ENCODE data around the gene SCYGR8. TPM values are rescaled to one million over a fixed set of nuclear protein-coding genes. Genes with fewer than 3 reads are reported as not detected.
"Not testable (repeated sequence)": the region's sequence is repeated elsewhere in the genome, so short reads cannot be mapped to it uniquely, and the experiment has no call there.

Gene SCYGR8
- total RNA-seq, 1 experiment from 2014 or later, result not detected

DNA sequence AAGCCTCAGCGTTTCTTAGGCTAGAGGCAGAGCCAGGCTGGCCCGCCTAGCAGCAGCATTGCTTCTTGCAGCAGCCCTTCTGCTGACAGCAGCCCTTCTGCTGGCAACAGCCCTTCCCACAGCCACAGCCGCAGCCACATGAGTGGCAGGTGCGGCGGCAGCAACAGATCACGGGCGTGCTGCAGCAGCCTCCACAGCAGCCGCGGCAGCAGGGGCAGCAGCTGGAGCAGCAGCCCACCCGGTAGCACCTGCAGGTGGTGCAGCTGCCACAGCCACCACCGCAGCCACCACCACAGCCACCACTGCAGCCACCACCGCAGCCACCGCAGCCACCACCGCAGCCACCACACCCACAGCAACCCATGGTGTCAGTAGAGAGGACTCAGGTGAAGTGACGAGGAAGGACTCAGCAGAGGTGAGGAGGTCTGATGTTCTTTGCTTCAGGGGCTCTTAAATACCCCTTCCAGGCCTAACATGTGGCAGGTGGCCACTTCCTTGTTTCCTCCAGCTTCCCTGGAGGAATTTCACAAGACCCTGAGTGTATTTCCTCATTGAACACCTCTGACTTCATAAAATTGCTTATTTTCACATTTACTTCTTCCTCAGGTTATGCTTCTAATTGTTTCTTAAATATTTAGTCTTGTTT is 21.2 kb upstream of the SCYGR8 start, which contains the start of gene SCYGR6:
Gene SCYGR6 (minus strand): TSS at position 364 of the 646 bp plus-strand sequence. CDS start 0 bp downstream, at position 364.
- no peak for DNase-seq
- Histone ChIP-seq H3K36me3 (replicated peaks; ENCODE audit: control insufficient read depth, insufficient read depth, low read length) (no peaks in the 10 kb centered on the region), H3K4me3 (ENCODE audit: insufficient read depth, low read depth, low read length) (no peak within 1 kb of the TSS), H3K27me3 (ENCODE audit: control insufficient read depth, insufficient read depth, low read length) (no peaks in the 10 kb centered on the region)

DNA sequence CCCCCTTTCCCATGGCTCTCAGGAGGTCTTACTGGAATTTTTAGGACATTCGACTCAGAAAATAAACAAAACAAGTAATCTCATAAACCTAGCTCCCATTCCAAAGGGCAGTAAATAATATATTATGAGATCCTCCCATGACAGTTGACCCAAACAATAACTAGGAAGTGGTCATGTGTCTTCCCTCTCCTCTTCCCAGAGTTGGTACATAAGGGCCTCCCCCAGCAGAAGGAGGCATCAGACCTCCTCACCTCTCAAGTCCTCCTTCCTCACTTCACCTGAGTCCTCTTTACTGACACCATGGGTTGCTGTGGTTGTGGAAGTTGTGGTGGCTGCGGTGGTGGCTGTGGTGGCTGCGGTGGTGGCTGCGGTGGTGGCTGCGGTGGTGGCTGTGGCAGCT is 17.7 kb upstream of the SCYGR8 start, which contains the start of gene SCYGR7:
Gene SCYGR7 (plus strand): TSS at position 301 of the 400 bp plus-strand sequence. CDS start 0 bp downstream, at position 301.
- DNase-seq, result no peak
- no peaks in the 10 kb centered on the region for H3K36me3 ChIP-seq (replicated peaks; ENCODE audit: control insufficient read depth, insufficient read depth, low read length)
- no peaks in the 10 kb centered on the region for H3K27me3 ChIP-seq (ENCODE audit: control insufficient read depth, insufficient read depth, low read length)
- no peak within 1 kb of the TSS for H3K4me3 ChIP-seq (ENCODE audit: insufficient read depth, low read depth, low read length)

GRCh38 chr2:227739351-227739750 is 6.3 kb upstream of the SCYGR8 start:
- no peaks in the 10 kb centered on the region for H3K27me3 ChIP-seq (ENCODE audit: control insufficient read depth, insufficient read depth, low read length)
- no peaks in the 10 kb centered on the region for H3K36me3 ChIP-seq (replicated peaks; ENCODE audit: control insufficient read depth, insufficient read depth, low read length)
- H3K4me3 ChIP-seq (ENCODE audit: insufficient read depth, low read depth, low read length), result no peak overlapping the region
- no peak for DNase-seq

GRCh38 chr2:227740705-227741104 is 5.0 kb upstream of the SCYGR8 start:
- H3K4me3 ChIP-seq (ENCODE audit: insufficient read depth, low read depth, low read length), result not testable (repeated sequence)

DNA sequence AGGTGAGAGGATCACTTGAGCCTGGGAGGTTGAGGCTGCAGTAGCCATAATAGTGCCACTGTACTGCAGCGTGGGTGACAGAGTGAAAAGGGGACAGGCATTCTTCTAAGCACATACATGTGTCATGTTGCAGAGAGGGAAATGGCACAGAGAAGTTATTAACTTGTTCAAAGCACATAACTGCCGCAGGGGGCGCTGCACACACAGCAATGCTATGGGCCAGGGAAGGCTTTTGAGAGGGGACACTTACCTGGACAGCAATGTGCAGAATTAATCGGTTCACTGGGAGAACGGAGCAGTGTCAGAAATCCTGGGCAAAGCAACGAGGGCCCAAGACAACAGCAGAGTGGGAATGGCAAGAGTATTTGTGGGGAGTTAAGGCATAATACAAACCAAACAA is 2.4 kb downstream of the SCYGR8 start:
- H3K4me3 ChIP-seq (ENCODE audit: insufficient read depth, low read depth, low read length), result no peak overlapping the region
- H3K27me3 ChIP-seq (ENCODE audit: control insufficient read depth, insufficient read depth, low read length), result no peaks in the 10 kb centered on the region
- no peaks in the 10 kb centered on the region for H3K36me3 ChIP-seq (replicated peaks; ENCODE audit: control insufficient read depth, insufficient read depth, low read length)
- peak; percentile 76 for DNase-seq

More at GRCh38 chr2:227740705-227741104, 5.0 kb upstream of the SCYGR8 start:
- not testable (repeated sequence) for H3K27me3 ChIP-seq (ENCODE audit: control insufficient read depth, insufficient read depth, low read length); DNase-seq; H3K36me3 ChIP-seq (replicated peaks; ENCODE audit: control insufficient read depth, insufficient read depth, low read length)

GRCh38 chr2:227756261-227756660 is 10.6 kb downstream of the SCYGR8 start:
- not testable (repeated sequence) for H3K4me3 ChIP-seq (ENCODE audit: insufficient read depth, low read depth, low read length); DNase-seq; H3K27me3 ChIP-seq (ENCODE audit: control insufficient read depth, insufficient read depth, low read length); H3K36me3 ChIP-seq (replicated peaks; ENCODE audit: control insufficient read depth, insufficient read depth, low read length)

DNA sequence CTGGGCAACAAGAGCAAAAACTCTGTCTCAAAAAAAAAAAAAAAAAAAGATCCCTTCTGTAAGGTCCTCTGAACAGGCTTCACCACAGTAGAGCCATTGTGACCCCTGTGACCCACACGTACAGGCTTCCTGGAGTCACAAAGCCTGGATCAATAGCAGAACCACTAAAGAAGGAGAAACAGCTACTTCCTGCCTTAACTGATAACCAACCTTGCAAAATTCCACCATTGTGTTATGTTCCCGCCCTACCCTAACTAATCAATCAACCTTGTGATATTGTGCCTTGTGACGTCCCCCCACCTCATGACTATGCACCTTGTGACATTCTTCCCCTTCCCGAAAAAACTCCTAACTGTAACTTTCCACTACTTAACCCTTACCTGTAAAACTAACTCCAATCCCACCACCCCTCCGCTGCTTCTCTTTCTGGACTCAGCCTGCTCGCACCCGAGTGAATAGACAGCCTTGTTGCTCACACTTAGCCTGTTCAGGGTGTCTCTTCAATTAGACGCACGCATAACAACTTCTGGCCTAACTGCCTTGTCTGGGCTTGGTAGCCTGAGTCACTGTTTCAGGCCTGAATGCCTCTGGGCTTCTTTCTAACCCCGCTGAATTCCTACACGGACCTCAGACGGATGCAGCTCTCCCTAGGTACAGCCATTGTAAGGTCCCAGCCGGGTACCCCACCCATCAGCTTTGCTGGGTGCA is 13.9 kb downstream of the SCYGR8 start:
- no peak for DNase-seq
- H3K4me3 ChIP-seq (ENCODE audit: insufficient read depth, low read depth, low read length), result no peak overlapping the region
- H3K27me3 ChIP-seq (ENCODE audit: control insufficient read depth, insufficient read depth, low read length), result no peaks in the 10 kb centered on the region
- no peaks in the 10 kb centered on the region for H3K36me3 ChIP-seq (replicated peaks; ENCODE audit: control insufficient read depth, insufficient read depth, low read length)

DNA sequence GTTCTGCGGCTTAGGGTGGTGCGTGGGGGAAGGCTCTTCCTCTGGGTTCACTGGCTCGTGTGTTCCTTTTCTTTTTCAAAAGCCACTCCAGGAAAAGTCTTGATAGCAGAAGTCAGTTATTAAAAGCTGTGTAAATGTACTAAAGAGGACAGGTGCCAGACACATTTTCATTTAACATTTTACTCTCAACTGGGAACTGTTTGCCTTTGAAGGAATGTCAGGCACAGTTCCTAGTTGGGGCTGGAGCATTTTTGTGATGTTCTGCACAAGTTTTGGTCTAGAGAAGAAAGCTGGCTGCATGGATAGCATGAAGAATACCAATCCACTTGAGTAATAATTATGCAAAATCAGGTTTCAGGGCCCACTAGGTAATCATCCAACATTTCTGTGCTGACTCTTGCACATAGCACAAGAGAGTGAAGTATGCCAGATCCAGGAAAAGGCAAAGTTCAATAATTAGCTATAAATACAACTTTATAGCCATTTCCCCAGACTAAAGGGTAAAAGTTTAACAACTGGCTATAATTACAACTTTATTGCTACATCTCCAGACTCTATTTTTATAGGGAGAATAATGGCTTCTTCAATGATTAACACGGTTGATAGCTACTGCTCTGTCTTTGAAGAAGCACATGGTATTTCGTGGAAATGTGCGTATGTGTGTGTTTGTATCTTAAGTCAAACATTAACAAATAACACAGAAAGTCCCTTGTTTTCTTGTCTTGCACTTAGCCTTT is 16.2 kb downstream of the SCYGR8 start:
- Histone ChIP-seq H3K36me3 (replicated peaks; ENCODE audit: control insufficient read depth, insufficient read depth, low read length) (no peaks in the 10 kb centered on the region), H3K4me3 (ENCODE audit: insufficient read depth, low read depth, low read length) (no peak overlapping the region), H3K27me3 (ENCODE audit: control insufficient read depth, insufficient read depth, low read length) (no peaks in the 10 kb centered on the region)
- no peak for DNase-seq

DNA sequence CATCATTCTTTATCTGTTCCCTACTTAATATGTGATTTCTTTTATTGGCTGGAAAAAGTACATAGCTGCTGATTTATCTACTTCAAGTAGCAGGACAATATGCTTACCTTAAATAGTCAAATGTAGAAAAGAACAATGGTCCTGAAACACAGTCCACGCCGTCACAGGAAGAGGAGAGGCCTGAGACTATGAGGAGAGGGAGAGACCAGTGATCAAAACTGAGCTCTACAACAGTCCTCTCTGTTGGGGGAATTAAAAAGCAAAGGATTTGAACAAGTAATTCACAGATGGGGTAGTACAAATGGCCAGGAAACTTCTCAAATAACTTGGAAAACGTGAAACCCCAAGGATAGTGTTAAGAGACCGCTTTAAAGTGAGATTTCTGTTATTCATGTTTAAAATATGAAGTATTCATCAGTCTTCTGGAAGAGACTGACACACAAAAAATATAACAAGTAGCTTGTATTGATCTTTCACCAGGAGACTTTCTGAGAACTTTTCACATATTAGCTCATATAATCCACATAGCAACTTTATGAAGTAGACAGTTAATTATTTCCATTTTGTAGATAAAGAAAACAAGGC is 20.2 kb downstream of the SCYGR8 start:
- Histone ChIP-seq H3K36me3 (replicated peaks; ENCODE audit: control insufficient read depth, insufficient read depth, low read length) (no peaks in the 10 kb centered on the region), H3K4me3 (ENCODE audit: insufficient read depth, low read depth, low read length) (no peak overlapping the region), H3K27me3 (ENCODE audit: control insufficient read depth, insufficient read depth, low read length) (no peaks in the 10 kb centered on the region)
- DNase-seq, result no peak

DNA sequence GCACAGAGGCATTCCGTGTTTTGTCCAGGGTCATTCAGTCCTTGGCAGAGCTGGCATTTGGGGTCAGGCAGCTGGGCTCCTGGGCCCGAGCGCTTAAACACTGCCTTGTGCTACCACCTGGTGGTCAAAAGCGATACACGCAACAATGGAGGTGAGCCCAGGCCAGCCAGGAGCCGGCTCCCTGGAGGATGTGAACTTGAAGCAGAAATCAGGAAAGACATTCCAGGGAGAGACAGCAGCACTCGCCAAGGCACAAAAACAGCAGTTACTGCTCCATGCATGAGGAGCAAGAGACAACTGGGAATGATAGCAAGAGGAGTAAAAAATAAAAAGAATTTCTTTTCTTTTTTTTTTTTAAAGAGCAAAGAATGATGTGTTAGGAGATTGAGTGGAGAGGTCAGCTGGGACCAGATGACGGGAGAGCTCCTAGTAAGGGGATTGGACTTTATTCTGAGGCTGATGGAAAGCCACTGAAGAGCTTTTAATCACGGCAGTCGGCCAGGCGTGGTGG is 20.7 kb downstream of the SCYGR8 start:
- Histone ChIP-seq H3K27me3 (ENCODE audit: control insufficient read depth, insufficient read depth, low read length) (no peaks in the 10 kb centered on the region), H3K4me3 (ENCODE audit: insufficient read depth, low read depth, low read length) (no peak overlapping the region), H3K36me3 (replicated peaks; ENCODE audit: control insufficient read depth, insufficient read depth, low read length) (no peaks in the 10 kb centered on the region)
- peak; percentile 84 for DNase-seq

DNA sequence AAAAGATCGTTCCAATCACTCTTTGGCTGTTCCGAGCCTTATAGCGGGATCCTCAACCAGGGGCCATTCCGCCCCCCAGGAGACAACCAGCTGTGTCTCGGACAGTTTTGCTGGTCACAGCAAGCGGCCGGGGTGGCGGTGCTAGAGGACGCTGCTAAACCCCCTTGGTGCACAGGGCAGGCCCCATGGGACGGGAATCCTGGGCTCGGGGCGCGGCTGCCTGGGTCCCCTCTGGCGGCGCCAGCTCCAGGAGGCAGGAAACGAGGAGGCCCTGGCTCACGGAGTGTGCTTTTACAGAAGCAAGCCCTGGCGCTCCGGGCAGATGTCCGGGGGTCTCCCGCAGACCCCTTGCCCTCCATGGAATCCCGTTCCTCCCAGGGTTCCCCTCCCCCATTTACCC is 22.1 kb downstream of the SCYGR8 start:
- Histone ChIP-seq H3K27me3 (ENCODE audit: control insufficient read depth, insufficient read depth, low read length) (no peaks in the 10 kb centered on the region), H3K4me3 (ENCODE audit: insufficient read depth, low read depth, low read length) (no peak overlapping the region), H3K36me3 (replicated peaks; ENCODE audit: control insufficient read depth, insufficient read depth, low read length) (no peaks in the 10 kb centered on the region)
- no peak for DNase-seq

DNA sequence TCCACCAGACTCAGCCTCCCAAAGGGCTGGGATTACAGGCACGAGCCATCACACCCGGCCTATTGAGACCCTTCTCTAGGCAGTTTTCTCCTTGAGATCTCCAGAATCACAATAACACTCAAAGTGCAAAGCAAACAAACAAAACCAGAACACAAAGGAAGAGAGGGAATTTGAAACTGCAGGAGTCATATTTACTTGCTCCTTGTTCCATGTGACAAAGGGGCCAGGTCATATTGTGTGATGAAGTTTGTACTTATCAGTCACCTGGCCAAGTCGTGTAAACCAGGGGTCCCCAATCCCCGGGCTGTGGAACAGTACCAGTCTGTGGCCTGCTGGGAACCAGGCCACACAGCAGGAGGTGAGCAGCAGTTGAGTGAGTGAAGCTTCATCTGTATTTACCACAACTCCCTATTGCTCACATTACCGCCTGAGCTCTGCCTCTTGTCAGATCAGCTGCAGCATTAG is 26.5 kb downstream of the SCYGR8 start:
- Histone ChIP-seq H3K4me3 (ENCODE audit: insufficient read depth, low read depth, low read length) (no peak overlapping the region), H3K36me3 (replicated peaks; ENCODE audit: control insufficient read depth, insufficient read depth, low read length) (no peaks in the 10 kb centered on the region)
- DNase-seq, result no peak

GRCh38 chr2:227772932-227773331 is 27.2 kb downstream of the SCYGR8 start:
- Histone ChIP-seq H3K4me3 (ENCODE audit: insufficient read depth, low read depth, low read length) (no peak overlapping the region), H3K36me3 (replicated peaks; ENCODE audit: control insufficient read depth, insufficient read depth, low read length) (no peaks in the 10 kb centered on the region), H3K27me3 (ENCODE audit: control insufficient read depth, insufficient read depth, low read length) (no peaks in the 10 kb centered on the region)
- DNase-seq, result no peak

More for the DNA sequence above, 26.5 kb downstream of the SCYGR8 start:
- no peaks in the 10 kb centered on the region for H3K27me3 ChIP-seq (ENCODE audit: control insufficient read depth, insufficient read depth, low read length)

- DNase-seq, result peak; percentile 59
- Histone ChIP-seq H3K4me3 (ENCODE audit: insufficient read depth, low read depth, low read length) (no peak overlapping the region), H3K36me3 (replicated peaks; ENCODE audit: control insufficient read depth, insufficient read depth, low read length) (no peaks in the 10 kb centered on the region), H3K27me3 (ENCODE audit: control insufficient read depth, insufficient read depth, low read length) (no peaks in the 10 kb centered on the region)
Measured at GRCh38 chr2:227774011-227774624, 28.4 kb downstream of the SCYGR8 start.
